ENCODE data around the gene SCUBE3.
A peak's percentile ranks its signal among the peaks of the same experiment; 100 is the strongest.

Gene SCUBE3

DNA sequence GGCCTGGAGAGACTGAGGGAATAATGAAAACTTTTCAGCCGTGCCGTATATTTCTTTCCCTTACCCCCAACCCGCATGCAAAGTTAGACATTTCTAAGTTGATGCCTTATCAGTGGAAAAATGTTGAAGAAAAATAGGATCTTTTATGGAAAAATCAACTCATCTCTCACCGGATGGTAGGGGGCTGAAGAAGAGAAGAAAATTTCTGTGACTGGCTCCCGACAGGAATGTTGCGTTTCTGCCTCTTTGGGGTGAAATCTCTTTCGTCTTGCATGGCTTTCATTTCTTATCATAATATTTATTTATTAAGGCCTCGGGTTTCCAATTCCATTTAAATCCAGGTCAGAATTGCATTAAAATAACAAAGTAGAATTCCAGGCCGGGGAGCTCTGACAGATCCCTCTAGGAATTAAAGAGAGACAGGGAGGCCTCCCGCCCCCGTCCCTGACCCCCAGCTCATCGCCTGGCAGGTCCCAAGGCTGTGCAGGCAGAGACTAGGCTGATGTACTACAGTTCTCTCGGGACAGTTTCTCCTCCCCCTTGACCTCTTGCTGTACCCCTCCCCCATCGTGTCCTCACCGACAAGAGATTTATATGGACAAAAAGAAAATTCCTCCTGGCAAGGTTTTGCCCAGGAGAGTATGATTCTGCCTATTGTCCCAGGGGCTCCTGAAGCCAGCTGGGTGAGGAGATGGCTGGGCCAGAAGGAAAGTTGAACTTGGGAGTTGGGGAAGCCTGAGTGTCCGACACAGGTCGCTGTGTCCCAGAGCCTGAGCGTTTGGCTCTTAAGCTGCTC is 1.3 kb downstream of the SCUBE3 start:
- no peak for DNase-seq

- DNase-seq: no peak
These were observed 2.1 kb downstream of the SCUBE3 start for GRCh38 chr6:35215665-35216411.

- DNase-seq: no peak
These were observed 2.6 kb downstream of the SCUBE3 start for GRCh38 chr6:35216412-35216732.

DNA sequence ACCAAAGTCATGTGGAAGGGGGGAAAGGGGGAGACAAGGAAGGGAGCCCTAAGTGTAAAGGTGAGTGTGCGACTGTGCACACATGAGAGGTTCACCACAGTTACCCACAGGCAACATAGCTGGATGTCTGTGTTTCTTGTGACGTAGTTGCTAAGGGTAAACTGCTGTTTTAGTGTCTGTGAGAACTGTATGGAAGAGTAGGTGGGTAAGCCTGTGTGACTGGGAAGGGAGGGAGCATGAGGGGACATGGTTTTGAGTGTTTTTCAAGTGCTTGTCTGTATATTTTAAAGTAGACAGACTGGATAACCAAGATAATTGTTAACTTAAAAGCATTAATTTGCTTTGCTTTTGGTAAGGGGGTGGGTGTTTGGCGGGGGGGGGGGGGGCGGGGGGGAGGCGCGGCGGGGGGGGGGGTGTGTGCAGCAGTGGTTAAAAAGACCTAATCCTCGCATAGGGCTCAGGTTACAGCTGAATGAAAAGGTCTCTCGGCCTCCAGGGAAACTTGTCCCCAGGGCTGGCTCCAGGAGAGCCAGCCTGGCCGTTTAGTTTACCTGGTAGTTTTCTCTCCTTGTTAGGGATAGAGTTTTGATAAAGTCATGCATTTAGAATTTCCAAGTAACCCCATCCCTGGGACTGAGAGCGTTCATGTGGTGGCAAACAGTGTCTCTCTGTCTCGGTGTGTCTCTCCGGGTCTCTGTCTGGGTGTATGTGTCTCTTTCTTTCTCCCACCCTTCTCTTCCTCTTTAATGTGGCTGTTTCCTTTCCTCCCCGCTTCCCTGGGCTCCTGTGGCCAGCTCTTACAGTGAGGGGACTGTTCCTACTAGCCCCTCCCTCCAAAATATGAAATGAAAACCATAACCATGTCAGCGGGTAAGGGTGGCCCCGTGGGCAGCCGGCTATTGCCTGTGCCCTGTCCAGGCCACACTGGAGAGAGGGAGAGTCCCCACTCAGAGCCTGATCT is 3.4 kb downstream of the SCUBE3 start:
- DNase-seq: no peak

DNA sequence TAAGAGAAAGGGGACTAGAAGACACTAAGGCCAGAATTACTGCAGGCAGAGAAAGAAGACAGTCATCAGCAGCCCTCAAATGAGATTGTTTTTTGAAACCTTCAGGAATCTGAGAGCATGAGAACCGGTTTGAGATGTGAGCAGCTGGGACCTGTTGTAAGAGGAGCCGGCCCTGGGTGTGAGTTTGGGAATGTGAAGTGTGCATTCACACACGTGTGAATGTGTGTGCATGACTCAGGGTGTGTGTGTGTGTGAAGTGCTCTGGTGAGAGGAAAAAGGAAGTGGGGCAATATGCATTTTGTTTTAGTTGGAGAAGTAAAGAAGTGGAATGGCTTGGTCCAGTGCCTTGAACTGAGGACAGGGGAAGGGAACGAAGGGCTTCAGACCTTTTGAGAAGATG is 4.3 kb downstream of the SCUBE3 start:
- no peak for DNase-seq

GRCh38 chr6:35218456-35218855 is 4.7 kb downstream of the SCUBE3 start:
- DNase-seq: no peak

DNA sequence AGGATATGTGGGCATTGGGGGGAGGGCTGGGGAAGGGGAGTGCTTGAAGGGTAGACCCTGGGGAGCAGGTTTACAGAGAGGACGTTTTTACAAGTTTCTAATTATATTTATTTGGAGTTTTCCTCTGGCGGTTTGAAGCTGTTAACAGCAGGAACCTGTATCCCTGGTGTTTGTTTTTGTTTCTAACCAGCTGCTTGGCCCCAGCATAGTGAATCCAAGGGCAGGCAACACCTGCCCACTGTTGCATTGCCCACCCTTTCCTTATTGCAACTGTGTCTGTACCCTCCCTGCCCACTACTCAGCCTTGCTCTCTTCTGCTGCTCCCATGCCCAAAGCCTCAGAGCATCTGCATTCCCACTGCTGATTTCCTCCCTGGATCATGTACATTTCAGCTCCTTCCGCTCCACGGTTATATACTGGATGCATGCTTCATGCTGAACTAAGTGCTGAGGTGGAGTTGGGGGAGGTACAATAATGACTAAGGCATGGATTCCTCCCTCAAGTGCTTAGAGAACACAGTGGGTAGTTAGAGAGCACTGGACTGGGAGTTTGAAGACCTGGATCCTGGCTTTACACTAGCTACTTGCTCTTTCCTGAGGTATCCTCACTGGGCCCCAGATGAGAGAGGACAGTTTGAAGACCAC is 6.0 kb downstream of the SCUBE3 start:
- no peak for DNase-seq

GRCh38 chr6:35220711-35221110 is 7.0 kb downstream of the SCUBE3 start:
- DNase-seq: no peak

- no peak for DNase-seq
These were observed 9.6 kb downstream of the SCUBE3 start for GRCh38 chr6:35223396-35223795.

DNA sequence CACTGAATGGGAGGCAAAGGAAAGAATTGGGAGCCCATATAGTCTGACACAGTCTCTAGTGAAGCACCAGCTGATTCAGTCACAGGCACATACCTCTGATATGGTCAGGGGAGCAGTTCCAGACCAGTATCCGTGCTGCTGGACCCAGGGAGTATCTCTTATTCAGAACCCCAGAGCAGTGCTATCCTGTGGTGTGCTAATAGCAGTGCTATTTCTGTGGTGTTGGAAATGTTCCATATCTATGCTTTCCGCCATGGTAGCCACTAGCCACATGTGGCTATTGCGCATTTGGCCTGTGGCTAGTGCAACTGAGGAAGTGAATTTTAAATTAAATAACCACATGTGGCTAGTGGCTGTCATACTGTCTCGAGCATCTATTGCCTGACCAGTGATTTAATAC is 11.0 kb downstream of the SCUBE3 start:
- DNase-seq: no peak

GRCh38 chr6:35228481-35228880 is 14.7 kb downstream of the SCUBE3 start:
- DNase-seq: no peak

DNA sequence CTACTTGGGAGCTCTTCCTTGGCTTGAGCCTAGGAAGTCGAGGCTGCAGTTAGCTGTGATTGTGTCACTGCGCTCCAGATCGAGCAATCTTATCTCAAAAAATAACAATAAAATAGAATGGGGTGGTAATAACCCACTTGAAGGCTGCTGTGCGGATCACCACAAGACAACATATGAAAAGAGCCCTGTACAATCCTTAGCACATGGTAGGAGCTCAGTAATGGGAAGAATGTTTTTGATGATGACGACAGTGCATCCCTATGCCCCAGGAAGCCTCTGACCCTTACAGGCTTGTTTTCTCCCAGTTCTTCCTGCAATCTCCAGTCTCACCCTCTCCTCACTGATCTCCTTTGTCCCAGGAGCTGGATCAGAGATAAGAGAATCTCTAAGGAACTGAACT is 15.5 kb downstream of the SCUBE3 start:
- no peak for DNase-seq

DNA sequence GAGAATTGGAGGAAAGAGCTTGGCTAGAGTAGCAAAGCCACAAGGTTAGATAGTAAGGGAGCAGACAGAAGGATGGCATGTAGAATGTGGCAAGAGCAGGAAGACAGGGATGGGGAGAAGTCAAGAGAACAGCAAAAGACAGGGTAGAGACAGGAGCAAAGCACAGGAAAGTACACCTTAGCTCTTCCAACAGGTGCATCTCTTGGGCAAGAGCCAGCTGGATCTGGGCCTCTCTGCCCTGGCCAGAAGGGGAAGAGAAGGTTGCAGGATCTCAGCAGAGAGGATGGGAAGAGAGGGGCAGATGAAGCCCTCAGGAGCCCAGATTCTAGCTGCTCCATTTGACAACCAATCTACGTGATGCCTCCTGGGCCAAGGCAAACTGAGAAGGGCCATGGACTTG is 16.7 kb downstream of the SCUBE3 start:
- no peak for DNase-seq

GRCh38 chr6:35230950-35231349 is 17.2 kb downstream of the SCUBE3 start:
- peak in 7 of 14 donors; percentile 16 to 43 (median 34) for DNase-seq

DNA sequence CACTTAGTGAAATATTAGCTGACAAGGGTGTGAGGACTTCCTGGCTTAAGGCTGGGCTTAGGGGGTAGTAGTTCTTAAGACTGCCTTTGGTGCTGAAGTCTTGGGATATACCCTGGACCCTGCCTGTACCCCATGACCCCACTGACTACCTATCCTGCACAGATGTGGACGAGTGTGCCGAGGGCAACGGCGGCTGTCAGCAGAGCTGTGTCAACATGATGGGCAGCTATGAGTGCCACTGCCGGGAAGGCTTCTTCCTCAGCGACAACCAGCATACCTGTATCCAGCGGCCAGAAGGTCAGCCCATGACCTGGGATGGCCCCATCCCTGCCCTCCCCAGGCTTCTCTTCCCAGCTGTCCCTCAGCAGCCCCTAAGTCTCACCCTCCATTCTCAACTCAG is 17.8 kb downstream of the SCUBE3 start:
- no peak for DNase-seq

GRCh38 chr6:35234901-35235300 is 21.1 kb downstream of the SCUBE3 start:
- DNase-seq: no peak

DNA sequence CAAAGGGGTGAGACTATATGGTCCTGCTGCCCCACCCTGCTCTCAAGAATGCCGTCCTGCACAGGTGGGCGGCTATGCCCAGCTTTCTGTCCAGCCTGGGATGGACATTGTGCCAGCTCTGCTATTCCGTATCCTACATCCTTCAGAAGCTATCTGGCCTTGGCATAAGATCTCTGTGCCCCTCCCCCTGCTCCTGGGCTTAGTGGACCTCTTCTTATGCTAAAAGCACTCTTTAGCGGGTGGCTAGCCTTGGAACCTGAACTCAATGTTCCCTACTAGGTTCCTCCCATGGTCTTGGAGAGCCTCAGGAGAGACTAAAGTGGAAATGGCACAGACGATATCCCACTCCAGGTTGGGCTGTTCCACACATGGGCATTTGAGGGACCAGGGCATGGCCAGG is 22.5 kb downstream of the SCUBE3 start:
- no peak for DNase-seq

DNA sequence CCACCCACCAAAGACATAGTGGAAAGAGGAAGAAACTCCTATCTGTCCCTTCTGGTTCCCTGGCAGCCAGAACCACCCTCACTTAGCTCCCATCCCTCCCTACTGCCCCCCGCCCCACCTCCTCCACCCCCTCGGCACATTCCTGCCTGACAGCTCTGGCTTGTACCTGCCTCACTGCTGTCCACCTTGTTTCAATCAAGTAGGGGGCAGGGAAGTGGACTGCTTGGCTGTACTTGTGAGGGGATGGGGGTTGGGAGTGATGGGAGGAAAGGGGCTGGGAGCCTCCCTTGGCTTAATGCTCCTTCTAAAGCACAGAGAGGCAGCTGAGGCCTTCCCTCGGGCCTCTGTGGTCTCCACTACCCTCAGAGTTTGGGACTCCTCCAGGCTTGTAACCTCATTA is 23.7 kb downstream of the SCUBE3 start:
- DNase-seq: no peak

- no peak for DNase-seq
These were observed 25.1 kb downstream of the SCUBE3 start for GRCh38 chr6:35238843-35239289.

DNA sequence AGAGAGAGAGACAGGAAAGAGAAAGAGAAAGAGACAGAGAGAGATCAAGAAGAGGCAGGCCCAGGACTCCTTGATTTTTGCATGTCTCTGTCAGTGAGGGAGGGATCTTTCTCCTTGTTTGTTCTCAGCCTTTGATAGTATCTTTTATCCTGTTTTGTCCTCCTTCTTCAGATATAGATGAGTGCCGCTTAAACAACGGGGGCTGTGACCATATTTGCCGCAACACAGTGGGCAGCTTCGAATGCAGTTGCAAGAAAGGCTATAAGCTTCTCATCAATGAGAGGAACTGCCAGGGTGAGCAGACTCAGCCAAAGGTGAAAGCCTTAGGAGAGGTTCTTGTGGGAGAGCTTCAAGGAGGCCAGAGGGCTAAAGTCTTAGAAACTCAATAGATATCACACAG is 25.8 kb downstream of the SCUBE3 start:
- no peak for DNase-seq

DNA sequence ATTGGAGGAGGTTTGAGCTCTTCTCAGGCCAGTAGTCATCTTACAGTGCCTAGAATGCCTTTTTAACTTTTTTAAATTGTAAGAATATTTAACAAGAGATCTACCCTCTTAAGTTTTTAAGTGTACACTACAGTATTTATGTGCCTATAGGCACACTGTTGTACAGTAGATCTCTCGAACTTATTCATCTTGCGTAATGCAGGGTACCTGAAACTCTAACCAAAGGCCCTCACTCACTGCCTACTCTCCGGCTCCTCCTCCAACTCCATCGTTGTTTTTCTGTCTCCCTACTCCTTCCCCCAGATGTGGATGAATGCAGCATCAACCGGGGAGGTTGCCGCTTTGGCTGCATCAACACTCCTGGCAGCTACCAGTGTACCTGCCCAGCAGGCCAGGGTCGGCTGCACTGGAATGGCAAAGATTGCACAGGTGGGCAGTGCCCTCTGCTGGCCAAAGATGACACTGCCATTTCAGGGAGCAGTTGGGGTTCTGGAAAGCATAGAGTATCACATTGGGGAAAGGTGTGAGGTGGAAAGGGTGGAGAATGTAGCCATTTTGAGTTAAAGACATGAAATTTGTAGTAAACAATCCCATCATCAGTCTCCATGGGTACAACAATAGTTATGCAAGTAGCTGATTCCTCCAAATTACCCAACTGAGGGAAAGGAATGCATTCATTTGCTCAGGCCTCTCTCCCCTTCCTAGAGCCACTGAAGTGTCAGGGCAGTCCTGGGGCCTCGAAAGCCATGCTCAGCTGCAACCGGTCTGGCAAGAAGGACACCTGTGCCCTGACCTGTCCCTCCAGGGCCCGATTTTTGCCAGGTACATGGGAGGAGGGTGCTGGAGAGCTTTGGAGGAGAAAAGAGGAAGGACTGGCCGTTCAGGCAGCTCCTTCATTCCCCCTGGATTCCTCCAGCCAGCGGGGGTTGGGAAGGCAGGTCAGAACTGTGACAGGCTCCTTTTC is 27.4 kb downstream of the SCUBE3 start:
- DNase-seq: peak in 12 of 14 donors; percentile 2 to 67 (median 38)
